Measurements from ENCODE around the gene LRIG3.

The LRIG3 gene

GRCh38 chr12:58920961-58921861, 907 bp upstream of the LRIG3 start:
- TF ChIP-seq, protein P1, sequence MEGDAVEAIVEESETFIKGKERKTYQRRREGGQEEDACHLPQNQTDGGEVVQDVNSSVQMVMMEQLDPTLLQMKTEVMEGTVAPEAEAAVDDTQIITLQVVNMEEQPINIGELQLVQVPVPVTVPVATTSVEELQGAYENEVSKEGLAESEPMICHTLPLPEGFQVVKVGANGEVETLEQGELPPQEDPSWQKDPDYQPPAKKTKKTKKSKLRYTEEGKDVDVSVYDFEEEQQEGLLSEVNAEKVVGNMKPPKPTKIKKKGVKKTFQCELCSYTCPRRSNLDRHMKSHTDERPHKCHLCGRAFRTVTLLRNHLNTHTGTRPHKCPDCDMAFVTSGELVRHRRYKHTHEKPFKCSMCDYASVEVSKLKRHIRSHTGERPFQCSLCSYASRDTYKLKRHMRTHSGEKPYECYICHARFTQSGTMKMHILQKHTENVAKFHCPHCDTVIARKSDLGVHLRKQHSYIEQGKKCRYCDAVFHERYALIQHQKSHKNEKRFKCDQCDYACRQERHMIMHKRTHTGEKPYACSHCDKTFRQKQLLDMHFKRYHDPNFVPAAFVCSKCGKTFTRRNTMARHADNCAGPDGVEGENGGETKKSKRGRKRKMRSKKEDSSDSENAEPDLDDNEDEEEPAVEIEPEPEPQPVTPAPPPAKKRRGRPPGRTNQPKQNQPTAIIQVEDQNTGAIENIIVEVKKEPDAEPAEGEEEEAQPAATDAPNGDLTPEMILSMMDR (IDR thresholded peaks at IDR 0.05; ENCODE audit: extremely low read depth, missing control alignments): no peak
- DNase-seq (ENCODE audit: low spot score): peak; percentile 11

DNA sequence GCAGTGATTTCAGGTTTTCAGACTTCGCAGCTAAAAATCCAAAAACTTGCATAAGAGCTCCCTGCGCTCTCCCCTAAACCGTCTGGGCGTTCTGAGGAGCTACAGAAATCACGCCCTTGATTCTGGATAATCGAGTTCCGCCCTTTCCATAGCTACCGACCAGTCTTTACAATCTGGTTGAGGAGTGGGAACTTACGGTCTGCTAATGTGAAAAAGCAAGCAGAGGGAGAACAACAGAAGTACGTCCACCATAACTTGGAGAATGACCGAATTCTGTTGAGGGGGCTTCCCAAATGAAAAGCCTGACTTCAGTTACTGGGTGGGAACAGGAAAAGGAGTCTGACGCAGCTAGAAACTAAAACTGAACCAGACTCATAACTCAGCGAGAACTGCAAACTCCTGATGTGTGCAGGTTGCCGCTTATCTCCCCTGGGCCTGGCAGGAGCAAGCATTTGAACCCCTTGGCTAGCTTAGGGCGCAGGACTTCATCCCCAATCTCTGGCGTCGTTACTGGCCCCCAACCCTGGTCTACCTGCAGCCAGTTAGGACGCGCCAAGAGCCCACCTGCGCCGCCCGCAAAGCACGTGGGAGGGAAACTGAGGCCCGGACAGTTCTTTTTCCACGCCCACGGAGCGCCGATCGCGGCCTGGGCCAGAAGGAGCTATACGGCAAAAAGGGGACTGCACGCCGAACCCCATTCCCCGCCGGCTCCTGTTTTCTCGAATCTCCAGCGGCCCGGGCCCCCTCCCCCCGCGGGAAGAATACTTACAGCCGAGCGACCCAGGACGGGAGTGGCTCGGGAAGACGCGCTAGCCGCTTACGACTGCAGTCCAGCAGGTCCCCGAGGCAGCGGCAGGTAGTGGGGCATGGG, 838 bp downstream of the LRIG3 start:
- DNase-seq (ENCODE audit: low spot score): peak; percentile 62
- TF ChIP-seq, protein P1 (IDR thresholded peaks at IDR 0.05; ENCODE audit: extremely low read depth, missing control alignments): no peak

- no peak for DNase-seq (ENCODE audit: low spot score)
These were observed 1.8 kb downstream of the LRIG3 start for GRCh38 chr12:58918469-58918844.

DNA sequence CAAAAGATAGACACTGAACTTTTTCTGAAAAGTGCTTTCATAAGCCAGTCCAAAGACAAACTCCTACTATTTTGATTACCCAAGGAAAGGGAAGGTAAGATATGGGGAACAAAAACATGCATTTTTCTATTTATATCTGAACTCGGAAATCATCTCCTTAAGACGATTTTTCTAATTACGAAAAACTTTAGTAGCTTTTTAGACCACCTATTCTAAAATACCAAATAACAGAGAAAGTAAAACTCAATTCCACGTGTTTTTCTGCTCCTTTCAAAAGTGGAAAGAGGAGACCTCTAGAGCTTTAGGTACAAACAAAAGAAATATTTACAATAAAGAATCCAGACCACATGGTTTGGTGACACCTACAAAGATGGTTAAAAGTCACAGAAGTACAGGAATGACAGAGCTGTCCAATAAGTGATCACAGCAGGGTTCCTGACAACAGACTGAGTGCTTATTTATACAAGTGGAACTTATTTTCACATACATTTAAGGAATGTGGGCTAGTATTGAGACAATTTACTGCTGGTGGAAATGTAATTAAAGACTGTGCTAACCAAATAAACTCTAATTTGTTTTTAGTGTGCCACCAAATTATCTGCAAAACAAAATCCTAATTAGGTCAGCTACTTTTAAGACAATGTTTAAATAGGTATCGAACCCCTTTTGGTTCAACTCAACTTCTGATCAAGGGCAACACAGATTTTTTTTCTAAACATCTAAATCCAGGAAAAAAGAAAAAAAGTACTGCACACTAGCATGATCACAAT, 2.4 kb downstream of the LRIG3 start:
- TF ChIP-seq, protein P1 (IDR thresholded peaks at IDR 0.05; ENCODE audit: extremely low read depth, missing control alignments): no peak
- DNase-seq (ENCODE audit: low spot score): peak; percentile 10

More at GRCh38 chr12:58918469-58918844, 1.8 kb downstream of the LRIG3 start:
- TF ChIP-seq, protein P1 (IDR thresholded peaks at IDR 0.05; ENCODE audit: extremely low read depth, missing control alignments): no peak

GRCh38 chr12:58916921-58917511, 3.3 kb downstream of the LRIG3 start:
- DNase-seq (ENCODE audit: low spot score): no peak
- TF ChIP-seq, protein P1 (IDR thresholded peaks at IDR 0.05; ENCODE audit: extremely low read depth, missing control alignments): no peak

DNA sequence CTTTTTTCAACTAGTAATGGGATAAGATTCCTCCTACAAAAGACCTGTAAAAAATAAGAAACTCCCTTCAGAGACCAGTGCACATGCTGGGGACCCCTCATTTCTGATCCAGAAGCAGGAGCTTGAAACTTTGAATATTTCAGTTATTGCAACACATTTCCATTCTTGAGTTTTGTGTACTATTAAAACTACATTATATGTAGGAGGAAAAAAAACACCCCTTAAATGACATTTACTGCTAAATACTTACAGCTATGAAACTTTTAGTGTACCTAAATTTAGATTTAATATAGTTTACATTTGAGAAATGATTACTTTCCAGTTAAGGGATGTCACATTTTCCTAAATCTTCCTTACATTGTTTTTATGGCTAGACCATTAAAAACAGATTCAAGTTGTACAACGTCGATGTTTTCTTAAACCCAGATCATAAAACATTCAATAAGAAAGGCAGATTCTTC, 4.1 kb downstream of the LRIG3 start:
- TF ChIP-seq, protein P1 (IDR thresholded peaks at IDR 0.05; ENCODE audit: extremely low read depth, missing control alignments): no peak
- no peak for DNase-seq (ENCODE audit: low spot score)
